Testis (tissue), 2 donors: ENCODE results near the gene PCYT2.

Experiments
- POLR2A ChIP-seq: fragments of 450-650 bp; IDR thresholded peaks from one replicate; pipeline ENCODE4 v1.6.1; 2017; ENCODE audit warnings: antibody characterized with exemption, mild to moderate bottlenecking, moderate library complexity
- TF ChIP-seq, protein P1 (sequence below), 3 experiments: fragments of 450-650 bp in 2 of 3; fragments of 200-600 bp in 1 of 3; sonication (generic) in 1 of 3; IDR thresholded peaks; one replicate each; pipeline ENCODE4 v1.5.1; 2016 to 2019; ENCODE audit warnings: antibody characterized with exemption in 3 of 3, mild to moderate bottlenecking in 2 of 3, moderate library complexity in 1 of 3

- TF ChIP-seq, protein P1, sequence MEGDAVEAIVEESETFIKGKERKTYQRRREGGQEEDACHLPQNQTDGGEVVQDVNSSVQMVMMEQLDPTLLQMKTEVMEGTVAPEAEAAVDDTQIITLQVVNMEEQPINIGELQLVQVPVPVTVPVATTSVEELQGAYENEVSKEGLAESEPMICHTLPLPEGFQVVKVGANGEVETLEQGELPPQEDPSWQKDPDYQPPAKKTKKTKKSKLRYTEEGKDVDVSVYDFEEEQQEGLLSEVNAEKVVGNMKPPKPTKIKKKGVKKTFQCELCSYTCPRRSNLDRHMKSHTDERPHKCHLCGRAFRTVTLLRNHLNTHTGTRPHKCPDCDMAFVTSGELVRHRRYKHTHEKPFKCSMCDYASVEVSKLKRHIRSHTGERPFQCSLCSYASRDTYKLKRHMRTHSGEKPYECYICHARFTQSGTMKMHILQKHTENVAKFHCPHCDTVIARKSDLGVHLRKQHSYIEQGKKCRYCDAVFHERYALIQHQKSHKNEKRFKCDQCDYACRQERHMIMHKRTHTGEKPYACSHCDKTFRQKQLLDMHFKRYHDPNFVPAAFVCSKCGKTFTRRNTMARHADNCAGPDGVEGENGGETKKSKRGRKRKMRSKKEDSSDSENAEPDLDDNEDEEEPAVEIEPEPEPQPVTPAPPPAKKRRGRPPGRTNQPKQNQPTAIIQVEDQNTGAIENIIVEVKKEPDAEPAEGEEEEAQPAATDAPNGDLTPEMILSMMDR (IDR thresholded peaks at IDR 0.05) = no peak
- TF ChIP-seq POLR2A = no peak
Observed at GRCh38 chr17:81907219-81908145, 3.7 kb downstream of the PCYT2 start.
